ENCODE measurements around the gene CDC45.

DNA sequence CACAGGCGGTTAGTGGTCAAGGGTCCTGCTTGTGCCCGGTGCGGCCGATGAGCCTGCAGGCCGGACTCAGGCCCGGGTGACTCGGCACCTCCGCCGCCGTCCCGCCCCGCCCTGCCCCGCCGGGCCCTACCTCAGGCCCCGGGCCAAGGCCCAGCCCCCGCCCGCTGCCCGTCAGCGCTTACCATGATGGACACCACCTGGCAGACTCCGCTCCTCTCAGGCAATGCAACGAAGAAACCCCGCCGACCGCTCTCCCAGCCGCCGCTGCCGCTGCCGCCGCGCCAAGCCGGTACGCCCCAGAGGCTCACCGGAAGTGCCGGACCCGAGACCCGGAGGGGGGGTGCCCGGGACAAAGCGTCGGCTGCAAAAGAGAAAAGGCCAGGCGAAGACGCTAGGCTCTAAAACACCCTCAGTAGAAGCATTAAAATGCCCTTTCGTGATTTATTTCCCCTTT, 792 bp upstream of the CDC45 start, which contains the start of gene UFD1:
- TF ChIP-seq GATA2 (IDR thresholded peaks at IDR 0.05; ENCODE audit: low read depth, low read length) = no peak
- no peak for TF ChIP-seq GATA3 (IDR thresholded peaks at IDR 0.05; ENCODE audit: low read depth, low read length)

All from SH-SY5Y (cell line).